Gastrocnemius medialis (tissue), 4 donors: ENCODE results near the gene NUDT1. TPM values are rescaled to one million over a fixed set of nuclear protein-coding genes. Genes with fewer than 3 reads are reported as not detected.

Source experiments
- ATAC-seq, 2 donors: fragments of 150-250 bp; one replicate each; pipeline ENCODE4 v1.9.1; 2016
- DNase-seq, 2 donors: peaks; one replicate each; pipeline ENCODE4 v3.0.0-alpha.2; 2019
- H3K27ac ChIP-seq, 4 donors: fragments of 200-600 bp; sonication (generic); 1 replicate in 1 of 4; 2 replicates in 3 of 4; pipeline ENCODE4 v1.5.1; 2016 to 2018; ENCODE audit warnings: mild to moderate bottlenecking in 2 of 4, moderate library complexity in 1 of 4
- H3K27me3 ChIP-seq, 3 donors: fragments of 200-600 bp; sonication (generic) in 2 of 3; 1 replicate in 1 of 3; 2 replicates in 2 of 3; pipeline versions ENCODE4 v1.5.1 to v1.6.0; 2016 to 2019; ENCODE audit warnings: mild to moderate bottlenecking in 1 of 3, moderate library complexity in 1 of 3
- H3K36me3 ChIP-seq, 2 donors: fragments of 200-600 bp; sonication (generic) in 1 of 2; one replicate each; pipeline ENCODE4 v1.5.1; 2017 to 2018
- H3K4me1 ChIP-seq, 2 donors: fragments of 200-600 bp; sonication (generic) in 1 of 2; one replicate each; pipeline ENCODE4 v1.5.1; 2016 to 2017; ENCODE audit warnings: mild to moderate bottlenecking in 2 of 2
- H3K4me3 ChIP-seq, 4 donors: fragments of 200-600 bp; sonication (generic) in 3 of 4; 1 replicate in 1 of 4; 2 replicates in 3 of 4; pipeline ENCODE4 v1.5.1; 2016 to 2019; ENCODE audit warnings: mild to moderate bottlenecking in 2 of 4
- H3K9me3 ChIP-seq, 3 donors: fragments of 200-600 bp; sonication (generic) in 2 of 3; 1 replicate in 1 of 3; 2 replicates in 2 of 3; pipeline ENCODE4 v1.5.1; 2016 to 2019
- POLR2A ChIP-seq, 2 donors: fragments of 450-650 bp; IDR thresholded peaks; one replicate each; pipeline ENCODE4 v1.6.1; 2017; ENCODE audit warnings: antibody characterized with exemption in 2 of 2, mild to moderate bottlenecking in 2 of 2, moderate library complexity in 2 of 2
- in situ Hi-C, 4 donors: fragments of 200-750 bp; cut with MboI; loops; one replicate each; pipeline versions ENCODE4 v1.15.0 to v1.8.0; 2017; ENCODE audit warnings: low sequenced_read_pairs in 4 of 4
- intact Hi-C: fragments of 100-400 bp; cut with DNase I; formaldehyde crosslinking; loops from one replicate; pipeline ENCODE4 v1.15.1; 2023; ENCODE audit warnings: low total_unique reads
- total RNA-seq, 4 donors: library from RNA; depleted of rRNA; stranded (reverse); fragments of >200 nt; gene quantifications; one replicate each; pipeline versions ENCODE4 v1.1.0 to v1.2.3, GENCODE V29; 2016
- TF ChIP-seq, protein P1 (sequence below), 5 experiments: fragments of 450-650 bp in 3 of 5; fragments of 200-600 bp in 2 of 5; sonication (generic) in 2 of 5; IDR thresholded peaks in 4 of 5; conservative IDR thresholded peaks in 1 of 5; 1 replicate in 4 of 5; 2 replicates in 1 of 5; pipeline ENCODE4 v1.5.1; 2016 to 2019; ENCODE audit warnings: antibody characterized with exemption in 5 of 5, mild to moderate bottlenecking in 3 of 5, moderate library complexity in 3 of 5

NUDT1 gene
- total RNA-seq, 4 donors from 2014 or later = 14.7 to 22.5 (median 18.1) TPM

DNA sequence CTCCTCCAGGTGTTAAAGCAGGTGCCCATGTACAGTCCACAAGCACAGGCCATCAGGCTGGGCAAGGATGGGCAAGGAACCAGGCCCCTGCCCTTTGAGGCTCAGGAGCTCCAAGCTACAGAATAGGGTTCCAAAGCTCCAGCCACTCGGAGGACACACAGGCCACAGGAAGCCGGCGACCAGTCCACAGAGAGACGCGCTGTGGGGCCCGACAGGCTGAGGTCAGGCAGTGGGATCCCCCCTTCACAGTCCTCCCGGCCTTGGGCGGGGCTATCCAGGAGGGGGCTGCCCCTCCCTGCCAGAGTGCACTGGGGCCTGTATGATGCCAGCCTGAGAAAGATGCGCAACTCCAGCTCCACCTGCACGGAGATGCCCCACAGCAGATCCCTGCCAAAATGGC, 43.3 kb upstream of the NUDT1 start:
- Histone ChIP-seq H3K27me3 (no peaks in the 10 kb centered on the region), H3K9me3 (no peaks in the 10 kb centered on the region), H3K36me3 (no peaks in the 10 kb centered on the region), H3K27ac (no peak overlapping the region), H3K4me1 (peaks cover 29% of the 10 kb centered on the region in 2 donors), H3K4me3 (no peak overlapping the region)
- ATAC-seq = no peak
- intact Hi-C loops (loop anchor here (10.0 kb wide), 1 partner anchor 624 kb away; the partner anchor contains the start of gene PSMG3), in situ Hi-C loops (no loop called here)
- TF ChIP-seq, protein P1, sequence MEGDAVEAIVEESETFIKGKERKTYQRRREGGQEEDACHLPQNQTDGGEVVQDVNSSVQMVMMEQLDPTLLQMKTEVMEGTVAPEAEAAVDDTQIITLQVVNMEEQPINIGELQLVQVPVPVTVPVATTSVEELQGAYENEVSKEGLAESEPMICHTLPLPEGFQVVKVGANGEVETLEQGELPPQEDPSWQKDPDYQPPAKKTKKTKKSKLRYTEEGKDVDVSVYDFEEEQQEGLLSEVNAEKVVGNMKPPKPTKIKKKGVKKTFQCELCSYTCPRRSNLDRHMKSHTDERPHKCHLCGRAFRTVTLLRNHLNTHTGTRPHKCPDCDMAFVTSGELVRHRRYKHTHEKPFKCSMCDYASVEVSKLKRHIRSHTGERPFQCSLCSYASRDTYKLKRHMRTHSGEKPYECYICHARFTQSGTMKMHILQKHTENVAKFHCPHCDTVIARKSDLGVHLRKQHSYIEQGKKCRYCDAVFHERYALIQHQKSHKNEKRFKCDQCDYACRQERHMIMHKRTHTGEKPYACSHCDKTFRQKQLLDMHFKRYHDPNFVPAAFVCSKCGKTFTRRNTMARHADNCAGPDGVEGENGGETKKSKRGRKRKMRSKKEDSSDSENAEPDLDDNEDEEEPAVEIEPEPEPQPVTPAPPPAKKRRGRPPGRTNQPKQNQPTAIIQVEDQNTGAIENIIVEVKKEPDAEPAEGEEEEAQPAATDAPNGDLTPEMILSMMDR (IDR thresholded peaks at IDR 0.05 in 4 of 5, conservative IDR thresholded peaks at IDR 0.05 in 1 of 5) = no peak
- no peak for TF ChIP-seq POLR2A (IDR thresholded peaks at IDR 0.05)
- DNase-seq = no peak

DNA sequence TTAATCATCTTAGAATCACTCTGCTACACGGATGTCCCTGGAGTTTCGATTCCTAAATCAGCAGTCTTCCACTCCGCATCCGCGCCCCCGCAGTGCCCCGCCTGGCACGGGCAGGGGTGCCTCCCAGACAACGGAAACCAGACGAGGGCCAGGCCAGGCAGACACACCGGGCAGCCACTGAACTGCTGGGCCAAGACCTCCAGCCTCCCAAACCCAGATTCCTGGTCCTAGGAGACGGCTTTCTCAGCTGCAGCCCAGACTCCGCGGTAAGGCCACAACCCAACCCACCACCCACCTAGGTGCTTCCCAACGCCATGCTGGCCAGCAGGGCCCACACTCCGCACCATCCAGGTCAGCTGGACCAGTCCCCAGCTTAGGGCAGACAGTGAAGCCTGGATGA, 42.5 kb upstream of the NUDT1 start:
- in situ Hi-C loops = no loop called here

DNA sequence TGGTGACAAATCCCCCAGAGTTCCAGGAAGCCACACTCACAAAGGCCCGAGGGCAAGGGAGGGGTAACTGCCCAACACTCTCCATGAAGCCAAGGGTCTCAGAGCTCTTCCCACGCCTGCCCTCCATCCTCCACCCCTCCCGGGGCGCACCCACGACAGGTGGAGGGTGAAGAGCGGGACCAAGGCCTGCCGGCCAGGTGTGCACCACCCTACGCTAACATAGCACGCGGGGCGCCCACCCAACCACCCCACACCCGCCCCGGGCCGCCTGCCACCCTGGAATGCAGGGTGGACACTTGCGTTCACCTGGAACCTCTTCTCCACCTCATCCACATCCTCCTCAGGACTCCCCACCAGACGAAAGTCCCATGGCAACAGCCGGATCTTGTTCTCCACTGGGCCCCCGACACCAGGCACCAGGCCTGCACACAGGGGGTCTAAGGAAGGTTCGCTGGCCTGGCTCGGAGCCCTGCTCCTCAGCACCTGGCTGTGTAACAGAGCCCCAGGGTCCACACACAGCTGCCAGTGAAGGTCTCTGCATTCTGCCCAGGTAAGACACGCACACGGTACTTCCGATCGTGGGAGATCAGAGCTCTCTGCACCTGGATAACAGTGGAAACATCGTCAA, 42.0 kb upstream of the NUDT1 start:
- H3K4me1 ChIP-seq = peaks cover 24 to 27% of the 10 kb centered on the region in 2 donors
- TF ChIP-seq, protein P1 (IDR thresholded peaks at IDR 0.05 in 4 of 5, conservative IDR thresholded peaks at IDR 0.05 in 1 of 5) = no peak
- no peak for TF ChIP-seq POLR2A (IDR thresholded peaks at IDR 0.05)
- H3K4me3 ChIP-seq = no peak overlapping the region
- DNase-seq = no peak
- H3K27ac ChIP-seq = no peak overlapping the region
- intact Hi-C loops = loop anchor here (10.0 kb wide), 1 partner anchor 625 kb away; the partner anchor contains the start of gene PSMG3
- no peak for ATAC-seq
- no peaks in the 10 kb centered on the region for H3K27me3 ChIP-seq
- in situ Hi-C loops = loop anchor here in 2 of 4 donors (25.0 kb wide), 2 partner anchors 538 to 613 kb away; partner anchors contain the start of gene ELFN1 (in 1 of the 2)
- H3K36me3 ChIP-seq = no peaks in the 10 kb centered on the region
- H3K9me3 ChIP-seq = no peaks in the 10 kb centered on the region

More for the DNA sequence above, 42.5 kb upstream of the NUDT1 start:
- no peak overlapping the region for H3K4me3 ChIP-seq
- H3K27me3 ChIP-seq = no peaks in the 10 kb centered on the region
- peaks cover 25 to 28% of the 10 kb centered on the region in 2 donors for H3K4me1 ChIP-seq
- H3K27ac ChIP-seq = no peak overlapping the region
- ATAC-seq (no peak), DNase-seq (no peak)
- no peak for TF ChIP-seq POLR2A (IDR thresholded peaks at IDR 0.05)
- TF ChIP-seq, protein P1 (IDR thresholded peaks at IDR 0.05 in 4 of 5, conservative IDR thresholded peaks at IDR 0.05 in 1 of 5) = no peak
- no peaks in the 10 kb centered on the region for H3K36me3 ChIP-seq
- no peaks in the 10 kb centered on the region for H3K9me3 ChIP-seq
- intact Hi-C loops = loop anchor here (10.0 kb wide), 1 partner anchor 625 kb away; the partner anchor contains the start of gene PSMG3

DNA sequence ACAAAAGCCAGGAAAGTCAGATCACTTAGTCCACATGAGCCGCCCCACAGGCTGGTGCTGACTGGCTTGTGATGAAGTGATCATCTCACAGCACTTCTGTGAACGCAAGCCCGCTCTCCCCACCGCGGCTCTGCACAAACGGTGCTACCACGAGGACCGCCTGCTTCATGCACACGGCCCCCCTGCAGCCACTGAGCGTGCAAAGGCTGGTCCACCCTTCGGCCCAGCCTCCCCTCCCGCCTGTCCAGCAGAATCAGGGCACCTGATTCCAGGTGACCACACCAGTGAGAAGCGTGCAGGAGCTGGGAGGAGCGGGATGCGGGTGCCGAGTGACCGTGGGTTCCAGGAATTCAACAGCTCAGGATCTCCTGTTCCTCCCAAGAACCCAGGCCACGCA, 41.4 kb upstream of the NUDT1 start:
- Histone ChIP-seq H3K4me3 (no peak overlapping the region), H3K27me3 (no peaks in the 10 kb centered on the region), H3K36me3 (no peaks in the 10 kb centered on the region), H3K4me1 (peaks cover 19 to 22% of the 10 kb centered on the region in 2 donors), H3K27ac (no peak overlapping the region), H3K9me3 (no peaks in the 10 kb centered on the region)
- ATAC-seq = no peak
- in situ Hi-C loops = loop anchor here in 2 of 4 donors (25.0 kb wide), 2 partner anchors 538 to 613 kb away; partner anchors contain the start of gene ELFN1 (in 1 of the 2)
- no peak for DNase-seq
- TF ChIP-seq, protein P1 (IDR thresholded peaks at IDR 0.05 in 4 of 5, conservative IDR thresholded peaks at IDR 0.05 in 1 of 5) = no peak
- no peak for TF ChIP-seq POLR2A (IDR thresholded peaks at IDR 0.05)
- intact Hi-C loops = no loop called here
